ENCODE data around the gene USP44.
"Not testable (repeated sequence)": the region's sequence is repeated elsewhere in the genome, so short reads cannot be mapped to it uniquely, and the experiment has no call there.

The USP44 gene

GRCh38 chr12:95497031-95497430 lies 54.2 kb downstream of the USP44 start:
- ChIA-PET POLR2A (no interaction called here), CTCF (no interaction called here)
- DNase-seq (ENCODE audit: extremely low spot score): no peak
- no peak for TF ChIP-seq CTCF (IDR thresholded peaks at IDR 0.05; ENCODE audit: control extremely low read depth, extremely low read depth, low read depth, missing control alignments)

GRCh38 chr12:95495433-95495832 lies 55.8 kb downstream of the USP44 start:
- no peak for DNase-seq (ENCODE audit: extremely low spot score)
- CTCF ChIA-PET: interaction anchor here (1.5 kb wide), 1 partner anchor 20 kb away, joined by 3 read pairs; no protein-coding TSS in a partner anchor
- no peak for TF ChIP-seq CTCF (IDR thresholded peaks at IDR 0.05; ENCODE audit: control extremely low read depth, extremely low read depth, low read depth, missing control alignments)
- POLR2A ChIA-PET: no interaction called here

GRCh38 chr12:95494888-95495287 lies 56.4 kb downstream of the USP44 start:
- CTCF ChIA-PET: interaction anchor here (1.5 kb wide), 1 partner anchor 20 kb away, joined by 3 read pairs; no protein-coding TSS in a partner anchor
- DNase-seq (ENCODE audit: extremely low spot score): no peak
- POLR2A ChIA-PET: no interaction called here
- TF ChIP-seq CTCF (IDR thresholded peaks at IDR 0.05; ENCODE audit: control extremely low read depth, extremely low read depth, low read depth, missing control alignments): no peak

- CTCF ChIA-PET: interaction anchor here (1.1 to 1.6 kb wide), 4 partner anchors 9 to 20 kb away, joined by 3 to 5 read pairs (median 3); no protein-coding TSS in a partner anchor
- no peak for DNase-seq (ENCODE audit: extremely low spot score)
- POLR2A ChIA-PET: no interaction called here
- no peak for TF ChIP-seq CTCF (IDR thresholded peaks at IDR 0.05; ENCODE audit: control extremely low read depth, extremely low read depth, low read depth, missing control alignments)
Observed at GRCh38 chr12:95492462-95492861, 58.8 kb downstream of the USP44 start.

GRCh38 chr12:95487024-95487423 lies 64.3 kb downstream of the USP44 start:
- TF ChIP-seq CTCF (IDR thresholded peaks at IDR 0.05; ENCODE audit: control extremely low read depth, extremely low read depth, low read depth, missing control alignments): no peak
- CTCF ChIA-PET: interaction anchor here (0.9 to 1.3 kb wide), 2 partner anchors 10 to 48 kb away, joined by 3 to 4 read pairs; no protein-coding TSS in a partner anchor
- no peak for DNase-seq (ENCODE audit: extremely low spot score)
- POLR2A ChIA-PET: interaction anchor here (0.6 kb wide), 2 partner anchors 423 to 1425 kb away, joined by 4 to 7 read pairs; no protein-coding TSS in a partner anchor

- POLR2A ChIA-PET: no interaction called here
- CTCF ChIA-PET: no interaction called here
- no peak for DNase-seq (ENCODE audit: extremely low spot score)
- TF ChIP-seq CTCF (IDR thresholded peaks at IDR 0.05; ENCODE audit: control extremely low read depth, extremely low read depth, low read depth, missing control alignments): no peak
Observed at GRCh38 chr12:95484524-95484923, 66.8 kb downstream of the USP44 start.

- CTCF ChIA-PET; DNase-seq (ENCODE audit: extremely low spot score): not testable (repeated sequence)
- POLR2A ChIA-PET: interaction anchor here (0.7 kb wide), 1 partner anchor 357 kb away, joined by 4 read pairs; no protein-coding TSS in a partner anchor
Observed at GRCh38 chr12:95482564-95482963, 68.7 kb downstream of the USP44 start.

Data from GM10248 (cell line).